ENCODE measurements around the gene MC3R. TPM values are rescaled to one million over a fixed set of nuclear protein-coding genes. Genes with fewer than 3 reads are reported as not detected.

Gene MC3R
- total and polyA plus RNA-seq, 2 of the 8 experiments (the other 6 are each of a cell fraction or from before 2014, with no cell fraction given): not detected

- FAIRE-seq (no peak), DNase-seq (ENCODE audit: low read depth in 1 of 2, low spot score in 2 of 2) (no peak)
- no peaks in the 10 kb centered on the region for H3K4me1 ChIP-seq (replicated peaks in 1 of 4; ENCODE audit: control insufficient read depth in 3 of 4, insufficient read depth in 4 of 4, low read length in 3 of 4)
- no peak overlapping the region for H4K8ac ChIP-seq (ENCODE audit: extremely low read depth, insufficient read depth, low read length)
- H4K91ac ChIP-seq (replicated peaks; ENCODE audit: insufficient read length, low read length): no peak overlapping the region
- no peaks in the 10 kb centered on the region for H3K79me2 ChIP-seq (ENCODE audit: control insufficient read depth in 1 of 2, insufficient read depth in 2 of 2, low read length in 2 of 2)
- peaks cover 60 to 66% of the 10 kb centered on the region in 2 experiments for H3K9me3 ChIP-seq (ENCODE audit: insufficient read depth in 2 of 2, low read depth in 1 of 2, low read length in 1 of 2)
- no peak overlapping the region for H3K4ac ChIP-seq (replicated peaks; ENCODE audit: insufficient read length, low read depth, low read length)
- no peaks in the 10 kb centered on the region for H4K20me1 ChIP-seq (replicated peaks in 1 of 2; ENCODE audit: control insufficient read depth in 1 of 2, insufficient read depth in 2 of 2, low read length in 2 of 2)
- H2BK20ac ChIP-seq (ENCODE audit: low read length): no peak overlapping the region
- H3K23ac ChIP-seq (ENCODE audit: insufficient read length): no peak overlapping the region
- H2BK5ac ChIP-seq (ENCODE audit: low read depth, low read length): no peak overlapping the region
- no peak overlapping the region for H2BK12ac ChIP-seq (ENCODE audit: low read depth, low read length)
- no peak overlapping the region for H3K4me3 ChIP-seq (ENCODE audit: extremely low read depth in 1 of 4, insufficient read depth in 2 of 4, low read depth in 3 of 4, low read length in 4 of 4)
- no peak overlapping the region for H3K27ac ChIP-seq (ENCODE audit: low read depth, low read length)
- 88% methylated on average over 2 of the region's 2 CpGs; no CpG with 5 or more reads in 1 of the 2 experiments for WGBS, 2 experiments (ENCODE audit: extremely low coverage in 1 of 2, insufficient coverage in 1 of 2, insufficient read length in 1 of 2, insufficient replicate concordance in 2 of 2, low coverage in 1 of 2, low lambda C conversion rate in 2 of 2, missing lambda C conversion rate in 1 of 2)
- H2AFZ ChIP-seq (ENCODE audit: low read length): no peak overlapping the region
- H3K9ac ChIP-seq (replicated peaks in 1 of 4; ENCODE audit: extremely low read depth in 1 of 4, low read depth in 3 of 4, low read length in 3 of 4): no peak overlapping the region
- POLR2A ChIA-PET (ENCODE audit: partially characterized antibody): no interaction called here
- no peak overlapping the region for H2BK15ac ChIP-seq (ENCODE audit: low read length)
- H3K79me1 ChIP-seq (ENCODE audit: low read depth, low read length): no peaks in the 10 kb centered on the region
- no peaks in the 10 kb centered on the region for H3K23me2 ChIP-seq (ENCODE audit: low read depth, low read length)
- H2AK5ac ChIP-seq (ENCODE audit: low read depth, low read length): no peak overlapping the region
- H3K4me2 ChIP-seq (ENCODE audit: insufficient read depth in 1 of 2, low read depth in 2 of 2, low read length in 2 of 2): no peak overlapping the region
- no peak overlapping the region for H4K5ac ChIP-seq (ENCODE audit: insufficient read length, low read depth, low read length)
- CTCF ChIA-PET (ENCODE audit: partially characterized antibody): interaction anchor here (2.4 kb wide), 1 partner anchor 30 kb away, joined by 6 read pairs; the partner anchor contains the start of gene MC3R
- no peak overlapping the region for H3K56ac ChIP-seq (replicated peaks; ENCODE audit: insufficient read length, low read depth, low read length)
- TF ChIP-seq EP300 (IDR thresholded peaks at IDR 0.05; ENCODE audit: borderline replicate concordance in 1 of 2, low read depth in 2 of 2, low read length in 2 of 2) (no peak), CHD1 (IDR thresholded peaks at IDR 0.05; ENCODE audit: low read depth, low read length) (no peak), SAP30 (IDR thresholded peaks at IDR 0.05; ENCODE audit: insufficient read depth, insufficient replicate concordance, low read length) (no peak), SIN3A (conservative IDR thresholded peaks at IDR 0.05 in 1 of 2, IDR thresholded peaks at IDR 0.05 in 1 of 2; ENCODE audit: low read depth in 1 of 2, low read length in 2 of 2) (no peak), POU5F1 (IDR thresholded peaks at IDR 0.05; ENCODE audit: low read depth, low read length) (no peak), JUND (IDR thresholded peaks at IDR 0.05; ENCODE audit: low read length) (no peak), RFX5 (IDR thresholded peaks at IDR 0.05; ENCODE audit: borderline replicate concordance, low read depth, low read length) (no peak), SUZ12 (IDR thresholded peaks at IDR 0.05; ENCODE audit: low read length) (no peak), BRCA1 (IDR thresholded peaks at IDR 0.05; ENCODE audit: low read depth, low read length) (no peak)
- no peaks in the 10 kb centered on the region for H3K27me3 ChIP-seq (replicated peaks in 1 of 4; ENCODE audit: control insufficient read depth in 3 of 4, extremely low read depth in 1 of 4, insufficient read depth in 3 of 4, low read length in 3 of 4)
- no peak overlapping the region for H2BK120ac ChIP-seq (replicated peaks; ENCODE audit: low read depth, low read length)
- H3K18ac ChIP-seq (ENCODE audit: extremely low read depth, low read length): no peak overlapping the region
- H3K36me3 ChIP-seq (ENCODE audit: control insufficient read depth in 2 of 4, insufficient read depth in 4 of 4, low read length in 3 of 4): no peaks in the 10 kb centered on the region
- no peak overlapping the region for H3K14ac ChIP-seq (ENCODE audit: insufficient read length)
These were observed 29.7 kb downstream of the MC3R start for GRCh38 chr20:56278196-56278595.
